ES-I3 (cell line): ENCODE data around the gene HOXA3.

Experiments used
- H3K36me3 ChIP-seq: 2 replicates; pipeline ENCODE4 v1.6.1; 2013; ENCODE audit warnings: mild to moderate bottlenecking, low read length, control low read depth, moderate library complexity; ENCODE audit not compliant: insufficient read depth
- H3K4me1 ChIP-seq: 2 replicates; pipeline ENCODE4 v1.6.1; 2013; ENCODE audit warnings: mild to moderate bottlenecking, control low read depth, low read length; ENCODE audit not compliant: insufficient read depth
- H3K9ac ChIP-seq: 2 replicates; pipeline ENCODE4 v1.6.1; 2013; ENCODE audit warnings: low read depth, mild to moderate bottlenecking, low read length, moderate library complexity
- H3K9me3 ChIP-seq: 2 replicates; pipeline ENCODE4 v1.6.1; 2013; ENCODE audit warnings: mild to moderate bottlenecking, low read length, moderate library complexity; ENCODE audit not compliant: control insufficient read depth, insufficient read depth

Gene HOXA3

GRCh38 chr7:27161214-27161720 lies 8.9 kb upstream of the HOXA3 start:
- Histone ChIP-seq H3K9me3 (peaks cover 2% of the 10 kb centered on the region; the same call in 1 of the 2 replicates), H3K9ac (peak overlapping the region; percentile 61; the same call in 1 of the 2 replicates), H3K4me1 (no peaks in the 10 kb centered on the region), H3K36me3 (no peaks in the 10 kb centered on the region)

GRCh38 chr7:27160546-27161213 lies 8.3 kb upstream of the HOXA3 start:
- no peaks in the 10 kb centered on the region for H3K36me3 ChIP-seq
- peaks cover 3% of the 10 kb centered on the region; the same call in 1 of the 2 replicates for H3K9me3 ChIP-seq
- no peaks in the 10 kb centered on the region for H3K4me1 ChIP-seq
- peak overlapping the region; percentile 61; the same call in 1 of the 2 replicates for H3K9ac ChIP-seq

- Histone ChIP-seq H3K36me3 (no peaks in the 10 kb centered on the region), H3K4me1 (no peaks in the 10 kb centered on the region), H3K9me3 (peaks cover 3% of the 10 kb centered on the region; the same call in 1 of the 2 replicates), H3K9ac (peak overlapping the region; percentile 61; the same call in 1 of the 2 replicates)
Measured at GRCh38 chr7:27160145-27160545, 7.8 kb upstream of the HOXA3 start.

- no peaks in the 10 kb centered on the region for H3K36me3 ChIP-seq
- no peaks in the 10 kb centered on the region for H3K4me1 ChIP-seq
- no peak overlapping the region for H3K9ac ChIP-seq
- H3K9me3 ChIP-seq: peaks cover 3% of the 10 kb centered on the region; the same call in 1 of the 2 replicates
Measured at GRCh38 chr7:27159266-27160144, 7.1 kb upstream of the HOXA3 start.

GRCh38 chr7:27158436-27159265 lies 6.3 kb upstream of the HOXA3 start:
- no peaks in the 10 kb centered on the region for H3K4me1 ChIP-seq
- H3K9me3 ChIP-seq: peaks cover 3% of the 10 kb centered on the region; the same call in 1 of the 2 replicates
- no peaks in the 10 kb centered on the region for H3K36me3 ChIP-seq
- no peak overlapping the region for H3K9ac ChIP-seq

GRCh38 chr7:27157702-27158431 lies 5.5 kb upstream of the HOXA3 start:
- no peaks in the 10 kb centered on the region for H3K36me3 ChIP-seq
- no peaks in the 10 kb centered on the region for H3K4me1 ChIP-seq
- H3K9me3 ChIP-seq: peaks cover 3% of the 10 kb centered on the region; the same call in 1 of the 2 replicates
- no peak overlapping the region for H3K9ac ChIP-seq

- Histone ChIP-seq H3K9ac (no peak overlapping the region), H3K36me3 (no peaks in the 10 kb centered on the region), H3K4me1 (no peaks in the 10 kb centered on the region), H3K9me3 (peaks cover 3% of the 10 kb centered on the region; the same call in 1 of the 2 replicates)
Measured at GRCh38 chr7:27156916-27157701, 4.7 kb upstream of the HOXA3 start.

GRCh38 chr7:27156508-27156898 lies 4.1 kb upstream of the HOXA3 start, which contains the start of gene HOXA7:
TSS of gene HOXA7 (minus strand) at chr7:27156675. CDS start at chr7:27156545, 130 bp downstream.
- Histone ChIP-seq H3K9me3 (peaks cover 3% of the 10 kb centered on the region; the same call in 1 of the 2 replicates), H3K9ac (peak within 1 kb of the TSS; percentile 43; the same call in 1 of the 2 replicates), H3K4me1 (no peaks in the 10 kb centered on the region)

GRCh38 chr7:27155816-27156507 lies 3.6 kb upstream of the HOXA3 start:
- Histone ChIP-seq H3K9me3 (peaks cover 3% of the 10 kb centered on the region; the same call in 1 of the 2 replicates), H3K36me3 (no peaks in the 10 kb centered on the region), H3K4me1 (no peaks in the 10 kb centered on the region), H3K9ac (peak overlapping the region; percentile 43; the same call in 1 of the 2 replicates)

More at GRCh38 chr7:27156508-27156898, 4.1 kb upstream of the HOXA3 start, which contains the start of gene HOXA7:
- no peaks in the 10 kb centered on the region for H3K36me3 ChIP-seq

- no peak overlapping the region for H3K9ac ChIP-seq
- no peaks in the 10 kb centered on the region for H3K4me1 ChIP-seq
- no peaks in the 10 kb centered on the region for H3K36me3 ChIP-seq
- H3K9me3 ChIP-seq: peaks cover 3% of the 10 kb centered on the region; the same call in 1 of the 2 replicates
Measured at GRCh38 chr7:27154901-27155815, 2.8 kb upstream of the HOXA3 start.

- no peaks in the 10 kb centered on the region for H3K4me1 ChIP-seq
- no peaks in the 10 kb centered on the region for H3K36me3 ChIP-seq
- peaks cover 3% of the 10 kb centered on the region; the same call in 1 of the 2 replicates for H3K9me3 ChIP-seq
- no peak overlapping the region for H3K9ac ChIP-seq
Measured at GRCh38 chr7:27154369-27154768, 2.0 kb upstream of the HOXA3 start.
